Activated T-cell treated with anti-CD3 and anti-CD28 coated beads, Interleukin-2, amount 50 U/mL, for 24 hours (primary cell): ENCODE results near the gene RPRML.
A peak's percentile ranks its signal among the peaks of the same experiment; 100 is the strongest.
"Not testable (repeated sequence)": the region's sequence is repeated elsewhere in the genome, so short reads cannot be mapped to it uniquely, and the experiment has no call there.

Experiments
- DNase-seq: peaks from one replicate; pipeline ENCODE4 v3.0.0-alpha.2; 2020
- H3K27ac Mint-ChIP-seq: 2 replicates; pipeline ENCODE4 v1.8.0; 2020; ENCODE audit warnings: mild to moderate bottlenecking, mixed read lengths
- H3K27me3 Mint-ChIP-seq: 2 replicates; pipeline ENCODE4 v1.8.0; 2020; ENCODE audit warnings: mixed read lengths
- H3K36me3 Mint-ChIP-seq: 2 replicates; pipeline ENCODE4 v1.8.0; 2020; ENCODE audit warnings: low read depth, mixed read lengths
- H3K4me1 Mint-ChIP-seq: 2 replicates; pipeline ENCODE4 v1.8.0; 2020; ENCODE audit warnings: low read depth, mixed read lengths
- H3K4me3 Mint-ChIP-seq: 2 replicates; pipeline ENCODE4 v1.8.0; 2020; ENCODE audit warnings: mild to moderate bottlenecking, moderate library complexity, mixed read lengths
- H3K9me3 Mint-ChIP-seq: 2 replicates; pipeline ENCODE4 v1.8.0; 2020; ENCODE audit warnings: mixed read lengths

Gene RPRML

GRCh38 chr17:46979147-46979863 lies at the start of gene RPRML:
TSS of gene RPRML (minus strand) at chr17:46979253. CDS start at chr17:46979007, 246 bp downstream.
- Mint-ChIP-seq H3K27ac (no peak within 1 kb of the TSS), H3K4me1 (peaks cover 14% of the 10 kb centered on the region), H3K4me3 (peak within 1 kb of the TSS; percentile 65), H3K36me3 (no peaks in the 10 kb centered on the region), H3K27me3 (peaks cover 48% of the 10 kb centered on the region), H3K9me3 (no peaks in the 10 kb centered on the region)
- DNase-seq: peak; percentile 68

GRCh38 chr17:47016966-47017365 lies 37.9 kb upstream of the RPRML start:
- not testable (repeated sequence) for H3K4me1 Mint-ChIP-seq, H3K27ac Mint-ChIP-seq, H3K36me3 Mint-ChIP-seq, H3K27me3 Mint-ChIP-seq, H3K4me3 Mint-ChIP-seq, H3K9me3 Mint-ChIP-seq, DNase-seq

GRCh38 chr17:47013341-47013740 lies 34.3 kb upstream of the RPRML start:
- H3K4me1 Mint-ChIP-seq: peaks cover 9% of the 10 kb centered on the region
- no peaks in the 10 kb centered on the region for H3K27me3 Mint-ChIP-seq
- H3K36me3 Mint-ChIP-seq: peaks cover 1% of the 10 kb centered on the region
- DNase-seq: no peak
- no peak overlapping the region for H3K4me3 Mint-ChIP-seq
- no peaks in the 10 kb centered on the region for H3K9me3 Mint-ChIP-seq
- no peak overlapping the region for H3K27ac Mint-ChIP-seq

DNA sequence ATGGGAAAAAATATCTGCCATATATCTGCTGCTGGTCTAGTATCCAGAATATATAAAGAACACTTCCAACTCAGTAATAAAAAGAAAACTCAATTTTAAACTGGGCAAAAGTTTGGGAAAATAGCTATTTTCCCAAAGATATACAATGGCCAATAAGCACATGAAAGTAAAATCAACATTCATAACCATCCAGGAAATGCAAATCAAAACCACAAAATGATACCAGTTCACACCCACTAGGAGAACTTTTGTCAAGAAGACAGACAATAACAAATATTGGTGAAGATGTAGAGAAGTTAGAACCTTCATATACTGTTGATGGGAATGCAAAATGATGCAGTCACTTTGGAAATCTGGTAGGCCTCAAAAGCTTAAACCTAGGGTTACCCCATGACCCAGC lies 33.4 kb upstream of the RPRML start:
- H3K36me3 Mint-ChIP-seq: no peaks in the 10 kb centered on the region
- H3K9me3 Mint-ChIP-seq: no peaks in the 10 kb centered on the region
- H3K4me1 Mint-ChIP-seq: peaks cover 9% of the 10 kb centered on the region
- no peak for DNase-seq
- H3K27ac Mint-ChIP-seq: no peak overlapping the region
- H3K4me3 Mint-ChIP-seq: no peak overlapping the region
- no peaks in the 10 kb centered on the region for H3K27me3 Mint-ChIP-seq

- Mint-ChIP-seq H3K27me3 (no peaks in the 10 kb centered on the region), H3K4me3 (no peak overlapping the region), H3K27ac (no peak overlapping the region), H3K9me3 (no peaks in the 10 kb centered on the region), H3K36me3 (no peaks in the 10 kb centered on the region), H3K4me1 (peaks cover 9% of the 10 kb centered on the region)
- DNase-seq: no peak
Observed at GRCh38 chr17:47009759-47010594, 30.9 kb upstream of the RPRML start.

DNA sequence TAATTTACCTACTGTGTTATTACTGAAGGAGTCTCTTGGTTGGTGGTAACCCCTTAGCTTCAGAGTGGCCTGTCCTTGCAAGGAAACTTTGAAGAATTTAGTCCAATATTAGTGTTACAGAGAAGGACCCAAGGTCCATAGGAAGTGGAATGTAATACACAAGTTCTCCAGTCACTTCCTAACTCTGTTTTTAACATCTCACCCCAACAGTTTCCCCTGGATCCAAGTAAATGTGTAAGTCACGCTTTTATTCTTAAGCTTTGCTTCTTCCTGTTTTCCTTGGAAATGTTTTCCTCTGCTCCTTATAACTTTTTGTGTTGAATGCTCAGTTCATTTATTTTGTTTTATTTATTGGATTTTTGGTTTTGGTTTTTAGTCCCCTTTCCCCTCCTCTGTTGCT lies 25.9 kb upstream of the RPRML start:
- Mint-ChIP-seq H3K4me3 (no peak overlapping the region), H3K4me1 (peaks cover 4% of the 10 kb centered on the region), H3K27me3 (no peaks in the 10 kb centered on the region), H3K36me3 (no peaks in the 10 kb centered on the region), H3K9me3 (no peaks in the 10 kb centered on the region), H3K27ac (no peak overlapping the region)
- DNase-seq: no peak

DNA sequence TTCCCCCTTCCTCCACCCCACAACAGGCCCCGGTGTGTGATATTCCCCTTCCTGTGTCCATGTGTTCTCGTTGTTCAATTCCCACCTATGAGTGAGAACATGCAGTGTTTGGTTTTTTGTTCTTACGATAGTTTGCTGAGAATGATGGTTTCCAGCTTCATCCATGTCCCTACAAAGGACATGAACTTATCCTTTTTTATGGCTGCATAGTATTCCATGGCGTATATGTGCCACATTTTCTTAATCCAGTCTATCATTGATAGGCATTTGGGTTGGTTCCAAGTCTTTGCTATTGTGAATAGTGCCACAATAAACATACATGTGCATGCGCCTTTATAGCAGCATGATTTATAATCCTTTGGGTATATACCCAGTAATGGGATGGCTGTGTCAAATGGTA lies 24.8 kb upstream of the RPRML start:
- H3K4me1 Mint-ChIP-seq, H3K9me3 Mint-ChIP-seq, H3K27me3 Mint-ChIP-seq, H3K36me3 Mint-ChIP-seq, DNase-seq, H3K27ac Mint-ChIP-seq, H3K4me3 Mint-ChIP-seq: not testable (repeated sequence)

- no peaks in the 10 kb centered on the region for H3K27me3 Mint-ChIP-seq
- H3K9me3 Mint-ChIP-seq: no peaks in the 10 kb centered on the region
- no peak for DNase-seq
- H3K4me3 Mint-ChIP-seq: no peak overlapping the region
- H3K4me1 Mint-ChIP-seq: no peaks in the 10 kb centered on the region
- H3K27ac Mint-ChIP-seq: no peak overlapping the region
- H3K36me3 Mint-ChIP-seq: no peaks in the 10 kb centered on the region
Observed at GRCh38 chr17:46995841-46996571, 17.0 kb upstream of the RPRML start.

DNA sequence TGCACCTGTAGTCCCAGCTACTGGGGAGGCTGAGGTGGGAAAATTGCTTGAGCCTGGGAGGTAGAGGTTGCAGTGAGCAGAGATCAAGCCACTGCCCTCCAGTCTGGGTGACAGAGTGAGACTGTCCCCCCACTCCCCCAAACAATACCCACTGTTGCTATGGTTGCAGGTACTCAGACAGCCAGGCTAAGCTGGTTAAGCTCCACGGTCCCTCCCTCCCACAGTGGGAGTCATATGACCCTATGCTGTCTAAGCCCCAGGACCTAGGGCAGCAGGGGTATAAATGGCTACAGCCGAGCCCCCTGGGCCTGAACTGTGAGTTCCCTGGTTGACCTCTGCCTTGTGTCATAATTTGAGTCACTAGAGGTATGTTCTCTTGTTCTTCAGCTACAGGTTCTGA lies 15.9 kb upstream of the RPRML start:
- no peak for DNase-seq

DNA sequence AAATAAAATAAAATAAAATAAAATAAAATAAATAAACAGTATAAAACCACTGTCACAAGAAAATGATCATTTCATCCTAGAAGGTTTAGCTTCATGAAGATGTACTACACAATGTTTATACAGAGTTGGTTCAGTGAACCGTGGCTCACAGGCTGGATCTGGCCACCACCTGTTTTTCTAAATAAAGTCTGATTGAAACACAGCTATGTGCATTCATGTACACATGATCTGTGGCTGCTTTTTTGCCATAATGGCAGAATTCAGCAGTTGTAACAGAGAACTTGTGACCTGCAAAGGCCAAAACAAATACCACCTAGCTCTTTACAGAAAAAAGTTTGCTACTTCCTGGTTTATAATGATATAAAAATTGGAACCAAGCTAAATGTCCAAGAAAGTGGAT lies 12.6 kb upstream of the RPRML start:
- Mint-ChIP-seq H3K36me3 (no peaks in the 10 kb centered on the region), H3K4me3 (no peak overlapping the region), H3K27me3 (no peaks in the 10 kb centered on the region), H3K27ac (no peak overlapping the region), H3K9me3 (no peaks in the 10 kb centered on the region), H3K4me1 (no peaks in the 10 kb centered on the region)
- no peak for DNase-seq

More for the DNA sequence above, 15.9 kb upstream of the RPRML start:
- Mint-ChIP-seq H3K27ac (no peak overlapping the region), H3K4me1 (no peaks in the 10 kb centered on the region), H3K36me3 (no peaks in the 10 kb centered on the region), H3K27me3 (no peaks in the 10 kb centered on the region), H3K4me3 (no peak overlapping the region), H3K9me3 (no peaks in the 10 kb centered on the region)

DNA sequence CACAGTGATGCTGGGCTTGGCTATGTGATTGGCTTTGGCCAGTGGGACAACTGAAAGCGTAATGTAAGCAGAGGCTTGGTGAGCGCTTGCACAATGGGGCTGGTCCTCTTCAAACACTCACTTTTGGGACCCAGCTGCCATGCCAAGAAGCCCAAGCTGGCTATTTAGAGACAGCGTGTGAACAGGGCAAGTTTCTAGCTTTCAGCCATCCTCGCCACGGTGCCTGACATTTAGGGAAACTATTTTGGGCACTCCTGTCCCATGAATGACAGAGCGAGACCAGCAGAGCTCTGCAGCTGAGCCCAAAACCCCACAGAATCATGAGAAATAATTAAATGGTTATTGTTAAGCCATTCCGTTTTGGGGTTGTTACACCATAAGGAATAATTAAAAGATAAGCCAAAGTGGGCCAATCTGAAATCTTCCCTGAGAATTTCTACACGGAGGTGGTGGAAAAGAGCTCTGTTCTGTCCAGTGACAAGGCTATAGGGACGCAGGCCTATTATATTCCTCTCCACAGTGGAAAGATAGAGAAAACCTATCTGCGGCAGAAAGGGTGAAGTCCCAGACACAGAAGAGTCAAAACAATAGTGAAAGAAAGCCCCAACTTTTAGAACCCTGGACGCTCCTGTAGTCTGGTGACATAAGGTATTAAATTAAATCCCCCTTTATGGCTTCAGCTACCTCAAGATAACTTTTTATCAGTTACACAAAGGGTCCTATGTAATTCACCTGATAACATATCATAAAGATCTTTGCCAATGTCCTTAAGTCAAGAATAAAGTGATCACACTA lies 10.8 kb upstream of the RPRML start:
- no peaks in the 10 kb centered on the region for H3K36me3 Mint-ChIP-seq
- no peaks in the 10 kb centered on the region for H3K27me3 Mint-ChIP-seq

DNA sequence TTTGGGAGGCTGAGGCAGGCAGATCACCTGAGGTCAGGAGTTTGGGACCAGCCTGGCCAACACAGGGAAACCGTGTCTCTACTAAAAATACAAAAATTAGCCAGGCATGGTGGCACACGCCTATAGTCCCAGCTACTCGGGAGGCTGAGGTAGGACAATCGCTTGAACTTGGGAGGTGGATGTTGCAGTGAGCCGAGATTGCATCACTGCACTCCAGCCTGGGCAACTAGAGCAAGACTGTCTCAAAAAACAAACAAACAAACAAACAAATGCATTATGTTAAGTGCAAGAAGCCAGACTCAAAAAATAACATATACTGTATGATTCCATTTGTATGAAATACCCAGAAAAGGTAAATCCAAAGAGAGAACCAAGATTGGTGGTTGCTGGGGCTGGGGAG lies 8.9 kb upstream of the RPRML start:
- not testable (repeated sequence) for H3K4me1 Mint-ChIP-seq, H3K4me3 Mint-ChIP-seq, H3K36me3 Mint-ChIP-seq, H3K27ac Mint-ChIP-seq, DNase-seq, H3K9me3 Mint-ChIP-seq, H3K27me3 Mint-ChIP-seq

More for the DNA sequence above, 10.8 kb upstream of the RPRML start:
- Mint-ChIP-seq H3K27ac (no peak overlapping the region), H3K4me1 (no peaks in the 10 kb centered on the region), H3K9me3 (no peaks in the 10 kb centered on the region), H3K4me3 (no peak overlapping the region)
- DNase-seq: no peak

- no peak overlapping the region for H3K27ac Mint-ChIP-seq
- DNase-seq: no peak
- no peaks in the 10 kb centered on the region for H3K4me1 Mint-ChIP-seq
- H3K27me3 Mint-ChIP-seq: peaks cover 5% of the 10 kb centered on the region
- no peaks in the 10 kb centered on the region for H3K36me3 Mint-ChIP-seq
- no peaks in the 10 kb centered on the region for H3K9me3 Mint-ChIP-seq
- no peak overlapping the region for H3K4me3 Mint-ChIP-seq
Observed at GRCh38 chr17:46986366-46986765, 7.3 kb upstream of the RPRML start.

- Mint-ChIP-seq H3K27ac (no peak overlapping the region), H3K9me3 (no peaks in the 10 kb centered on the region), H3K4me1 (peaks cover 2% of the 10 kb centered on the region), H3K27me3 (peaks cover 17% of the 10 kb centered on the region), H3K36me3 (no peaks in the 10 kb centered on the region), H3K4me3 (no peak overlapping the region)
- DNase-seq: no peak
Observed at GRCh38 chr17:46984892-46985291, 5.8 kb upstream of the RPRML start.
